Putamen (tissue), 1 donor: ENCODE data around the gene KDM6B.
A peak's percentile ranks its signal among the peaks of the same experiment; 100 is the strongest.

Experiments used
- DNase-seq: peaks from one replicate; pipeline ENCODE4 v3.0.0-alpha.2; 2016; ENCODE audit warnings: low spot score

The KDM6B gene

DNA sequence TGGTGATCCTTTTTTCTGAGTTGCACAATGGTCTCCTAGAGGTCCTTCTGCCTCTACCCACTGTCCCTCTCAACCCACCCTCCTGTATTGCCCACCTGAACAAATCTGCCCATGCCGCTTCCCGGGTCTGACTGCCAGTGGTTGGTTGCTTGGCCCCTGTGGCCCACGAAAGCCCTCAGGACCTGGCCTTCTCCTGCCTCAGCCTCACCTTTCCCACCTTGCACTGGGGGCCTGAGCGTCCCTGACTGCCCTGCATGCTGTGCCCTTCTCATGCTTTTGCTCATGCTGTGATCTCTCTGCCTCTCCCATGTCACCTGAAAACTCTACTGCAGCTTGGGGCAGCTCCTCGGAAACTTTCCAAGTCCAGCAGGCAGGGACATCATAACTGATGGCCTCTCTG, 13.8 kb upstream of the KDM6B start:
- no peak for DNase-seq

DNA sequence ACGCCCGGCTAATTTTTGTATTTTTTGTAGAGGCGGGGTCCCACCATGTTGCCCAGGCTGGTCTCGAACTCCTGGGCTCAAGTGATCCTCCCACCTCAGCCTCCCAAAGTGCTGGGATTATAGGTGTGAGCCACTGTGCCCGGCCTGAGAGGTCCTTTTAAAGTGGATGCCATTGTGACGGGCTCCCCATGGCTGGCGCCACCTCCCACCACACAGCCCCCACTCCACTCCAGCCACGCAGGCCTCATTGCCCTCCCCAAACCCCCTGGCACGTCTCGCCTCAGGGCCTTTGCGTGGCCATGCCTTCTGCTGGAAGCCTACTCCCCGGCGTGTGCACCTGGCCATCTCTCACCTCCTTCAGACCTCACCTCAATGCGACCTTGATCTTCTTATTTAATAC, 11.9 kb upstream of the KDM6B start:
- DNase-seq = no peak

DNA sequence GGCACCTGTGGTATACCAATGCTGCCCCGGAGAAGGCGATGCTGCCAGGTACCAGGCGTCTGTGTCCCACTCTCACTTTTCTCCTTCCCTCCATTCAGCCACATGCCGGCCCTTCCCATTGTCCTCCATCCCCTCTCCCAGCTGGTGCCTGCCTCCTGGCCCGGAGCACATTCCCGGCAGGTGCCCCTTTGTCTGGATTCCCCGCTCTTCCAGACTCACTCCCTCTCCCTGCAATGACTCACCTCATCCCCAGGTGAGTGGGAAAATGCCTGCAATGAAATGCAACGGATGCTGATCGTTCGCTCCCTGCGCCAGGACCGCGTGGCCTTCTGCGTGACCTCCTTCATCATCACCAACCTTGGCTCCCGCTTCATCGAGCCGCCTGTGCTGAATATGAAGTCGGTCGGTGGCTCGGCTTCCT, 10.4 kb upstream of the KDM6B start:
- no peak for DNase-seq

DNA sequence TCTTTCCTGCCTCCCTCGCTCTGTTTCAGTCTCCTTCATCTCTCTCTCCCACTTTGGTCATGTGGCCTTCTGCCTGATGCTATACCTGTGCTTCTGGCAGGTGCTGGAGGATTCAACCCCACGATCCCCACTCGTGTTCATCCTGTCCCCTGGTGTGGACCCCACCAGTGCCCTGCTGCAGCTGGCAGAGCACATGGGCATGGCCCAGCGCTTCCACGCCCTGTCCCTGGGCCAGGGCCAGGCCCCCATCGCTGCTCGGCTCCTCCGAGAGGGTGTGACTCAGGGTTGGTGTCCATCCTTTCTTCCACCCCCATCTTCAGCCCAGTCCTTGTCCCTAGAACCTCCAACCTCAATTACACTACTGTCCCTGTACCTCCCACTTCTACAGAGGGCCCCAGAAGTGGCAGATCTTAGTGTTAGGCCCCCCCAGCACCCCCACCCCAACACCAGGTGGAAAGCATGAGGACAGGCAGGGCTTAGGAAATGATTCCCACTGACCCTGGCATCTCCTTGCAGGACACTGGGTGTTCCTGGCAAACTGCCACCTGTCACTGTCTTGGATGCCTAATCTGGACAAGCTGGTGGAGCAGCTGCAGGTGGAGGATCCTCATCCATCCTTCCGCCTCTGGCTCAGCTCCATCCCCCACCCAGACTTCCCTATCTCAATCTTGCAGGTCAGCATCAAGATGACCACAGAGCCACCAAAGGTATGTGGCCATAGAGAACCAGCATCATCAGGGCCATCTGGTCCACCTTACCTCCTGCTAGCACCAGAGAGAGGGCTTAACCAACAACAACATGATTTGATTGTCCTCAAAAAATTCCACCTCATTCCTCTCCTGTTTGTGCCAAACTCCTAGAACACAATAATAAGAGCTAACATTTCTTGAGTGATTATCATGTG, 9.7 kb upstream of the KDM6B start:
- no peak for DNase-seq

DNA sequence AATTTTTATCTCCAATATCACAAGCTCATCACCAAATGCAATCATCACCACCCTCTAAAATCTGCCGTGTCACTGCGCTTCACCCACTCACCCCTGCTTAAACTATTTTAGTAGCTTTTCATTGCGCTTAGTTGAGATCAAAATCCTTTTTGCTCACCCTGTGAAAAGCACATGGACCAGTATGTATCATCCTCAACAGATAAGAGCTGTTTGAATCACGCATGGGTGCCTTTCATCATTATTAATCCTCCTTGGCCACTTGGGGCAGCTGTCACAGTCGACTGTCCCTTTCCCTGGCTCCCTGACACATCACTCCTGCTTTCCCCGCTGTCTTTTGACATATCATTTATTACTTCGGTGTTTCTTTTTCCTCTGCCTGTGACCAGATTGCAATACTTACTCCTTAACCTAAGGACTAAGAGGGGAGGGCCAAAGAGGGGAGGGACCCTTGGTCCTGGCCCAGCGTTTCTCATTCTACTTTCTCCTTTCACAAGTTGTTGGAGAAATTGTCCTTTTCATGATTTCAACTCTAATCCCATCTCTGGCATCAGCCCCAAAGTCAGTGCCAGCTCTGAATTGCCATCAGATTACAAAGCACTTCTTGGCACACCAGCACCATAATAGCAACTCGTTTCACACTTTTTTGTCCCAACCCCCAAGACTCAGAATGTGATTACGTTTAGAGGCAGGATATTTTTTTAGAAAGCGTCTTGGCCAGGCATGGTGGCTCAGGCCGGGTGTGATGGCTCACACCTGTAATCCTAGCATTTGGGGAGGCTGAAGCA, 8.6 kb upstream of the KDM6B start:
- peak; percentile 79 for DNase-seq

DNA sequence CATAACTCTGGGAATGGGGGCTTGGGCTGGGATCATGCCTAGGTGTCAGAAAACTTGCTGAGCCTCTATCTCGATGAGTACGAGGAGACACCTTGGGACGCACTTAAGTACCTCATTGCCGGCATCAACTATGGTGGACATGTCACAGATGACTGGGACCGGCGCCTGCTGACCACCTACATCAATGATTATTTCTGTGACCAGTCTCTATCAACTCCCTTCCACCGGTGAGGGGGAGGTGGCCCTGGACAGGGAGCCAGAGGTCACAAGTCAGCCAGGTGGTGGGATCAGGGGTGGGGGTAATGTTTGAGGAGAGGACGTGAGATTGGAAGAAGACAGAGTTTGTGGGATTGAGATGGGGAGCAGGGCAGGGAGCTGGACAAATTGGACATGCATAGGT, 3.4 kb upstream of the KDM6B start:
- no peak for DNase-seq

DNA sequence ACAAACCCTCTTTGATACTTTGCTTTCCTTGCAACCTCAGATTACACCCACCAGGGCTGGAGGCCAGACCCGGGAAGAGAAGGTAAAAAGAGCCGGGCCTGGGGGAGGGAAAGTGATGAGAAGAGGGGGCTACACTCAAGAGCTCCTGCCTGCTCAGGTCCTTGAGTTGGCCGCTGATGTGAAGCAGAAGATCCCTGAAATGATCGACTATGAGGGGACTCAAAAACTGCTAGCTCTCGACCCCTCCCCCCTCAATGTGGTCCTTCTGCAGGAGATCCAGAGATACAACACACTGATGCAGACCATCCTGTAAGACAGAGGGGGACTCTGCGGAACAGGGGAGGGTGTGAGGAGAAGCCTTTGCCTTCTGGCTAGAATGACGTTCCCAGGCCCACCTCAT, 2.8 kb upstream of the KDM6B start:
- DNase-seq = no peak

DNA sequence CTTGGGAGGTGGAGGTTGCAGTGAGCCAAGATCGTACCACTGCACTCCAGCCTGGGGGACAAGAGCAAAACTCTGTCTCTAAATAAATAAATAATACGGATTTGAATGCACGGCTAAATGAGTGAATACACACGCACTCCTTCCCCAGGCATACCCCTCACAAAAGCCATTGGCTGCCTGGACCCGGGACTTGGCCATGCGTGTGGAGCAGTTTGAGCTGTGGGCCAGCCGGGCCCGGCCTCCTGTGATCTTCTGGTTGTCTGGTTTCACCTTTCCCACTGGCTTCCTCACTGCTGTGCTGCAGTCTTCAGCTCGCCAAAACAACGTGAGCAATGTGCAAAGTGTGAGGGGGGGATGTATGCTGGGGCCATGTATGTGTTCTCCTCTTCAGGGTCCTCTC, 1.6 kb upstream of the KDM6B start:
- DNase-seq = no peak

DNA sequence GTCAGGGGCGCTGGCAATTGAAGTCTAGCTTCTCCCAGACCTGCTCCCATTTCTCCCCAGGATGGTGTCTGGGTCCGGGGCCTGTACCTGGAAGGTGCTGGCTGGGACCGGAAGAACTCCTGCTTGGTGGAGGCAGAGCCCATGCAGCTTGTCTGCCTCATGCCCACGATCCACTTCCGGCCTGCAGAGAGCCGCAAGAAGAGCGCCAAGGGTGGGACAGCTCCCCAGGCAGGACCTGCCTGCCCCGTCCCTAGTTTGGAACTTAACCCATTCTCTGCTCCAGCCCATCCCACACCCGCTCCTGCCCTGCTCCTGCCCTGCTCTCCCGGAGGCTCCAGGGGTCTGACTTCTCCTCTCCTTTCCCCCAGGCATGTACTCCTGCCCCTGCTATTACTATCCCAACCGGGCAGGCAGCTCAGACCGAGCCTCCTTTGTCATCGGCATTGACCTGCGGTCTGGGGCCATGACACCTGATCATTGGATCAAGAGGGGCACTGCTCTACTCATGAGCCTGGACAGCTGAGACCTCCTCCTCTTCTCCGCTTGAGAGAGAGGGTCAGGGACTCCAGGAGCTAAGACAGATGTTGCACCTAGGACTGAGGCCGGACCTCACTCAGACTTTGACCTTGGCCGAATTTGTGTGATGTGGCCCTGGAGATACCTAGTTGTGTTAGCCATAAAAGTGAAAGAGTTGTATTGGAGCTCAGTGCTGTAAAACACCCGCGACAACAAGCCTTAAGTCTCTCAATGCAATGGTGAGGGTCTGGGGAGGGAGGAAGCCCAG, 814 bp upstream of the KDM6B start:
- no peak for DNase-seq

DNA sequence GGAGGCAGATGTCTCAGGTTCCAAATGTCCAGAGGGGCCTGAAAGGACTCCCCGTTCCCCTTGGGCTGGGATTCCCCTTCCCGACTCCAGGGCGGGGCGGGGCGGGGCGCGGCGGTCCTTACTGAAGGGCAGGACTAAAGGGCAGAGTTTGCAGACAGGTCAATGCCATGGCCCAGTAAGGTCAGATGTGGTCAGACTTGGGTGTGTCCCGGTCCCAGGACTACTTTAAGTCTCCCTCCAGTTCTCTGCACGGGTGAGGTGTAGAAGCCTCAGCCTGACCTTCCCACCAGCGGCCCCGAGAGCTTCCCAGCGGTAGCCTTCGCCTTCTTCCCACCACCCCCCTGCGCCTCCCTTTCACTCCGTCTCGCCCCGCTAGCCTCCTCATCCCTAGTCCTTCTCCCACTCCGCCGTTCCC, 532 bp downstream of the KDM6B start:
- DNase-seq = no peak

DNA sequence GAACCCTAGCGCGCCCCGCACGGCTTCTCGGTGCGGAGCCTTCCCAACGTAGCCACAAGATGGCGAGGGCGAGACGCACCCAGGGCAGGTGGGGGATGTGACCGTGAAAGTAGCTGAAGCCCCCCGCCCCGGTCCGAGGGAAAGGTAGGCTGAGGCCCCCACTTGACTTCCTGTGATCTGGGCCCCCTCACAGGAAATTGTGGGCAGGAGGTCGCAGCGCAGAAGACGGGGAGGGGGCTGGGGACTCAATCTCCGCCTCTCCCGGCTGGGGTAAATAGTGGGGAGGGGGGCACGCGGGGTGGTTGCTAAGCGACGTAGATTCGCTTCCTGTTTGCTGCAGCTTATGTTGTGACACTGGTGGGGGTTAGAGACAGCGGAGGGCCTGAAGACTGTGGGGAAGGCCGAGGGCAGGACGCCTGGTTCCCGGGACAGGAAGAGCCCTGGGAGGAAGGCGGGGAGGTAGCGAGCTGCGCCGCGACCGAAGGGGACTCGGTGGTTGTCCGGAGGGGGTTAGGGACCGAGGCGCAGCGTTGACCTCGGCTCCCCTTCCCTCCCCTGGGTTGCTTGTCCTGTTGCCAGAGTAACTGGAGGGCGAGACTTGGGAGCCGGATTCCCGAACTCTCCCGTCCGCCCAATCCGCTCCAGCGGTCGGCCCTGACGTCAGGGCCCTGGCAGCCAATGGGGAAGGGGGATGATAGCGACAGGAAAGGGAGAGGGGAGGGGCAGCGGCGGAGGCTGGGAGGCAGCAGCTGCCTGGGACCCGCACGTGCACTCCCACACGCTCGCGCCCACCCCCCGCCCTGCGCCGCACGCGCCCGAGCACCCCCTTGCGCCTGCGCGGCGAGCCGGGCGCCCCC, 1.2 kb downstream of the KDM6B start:
- peak; percentile 98 for DNase-seq

DNA sequence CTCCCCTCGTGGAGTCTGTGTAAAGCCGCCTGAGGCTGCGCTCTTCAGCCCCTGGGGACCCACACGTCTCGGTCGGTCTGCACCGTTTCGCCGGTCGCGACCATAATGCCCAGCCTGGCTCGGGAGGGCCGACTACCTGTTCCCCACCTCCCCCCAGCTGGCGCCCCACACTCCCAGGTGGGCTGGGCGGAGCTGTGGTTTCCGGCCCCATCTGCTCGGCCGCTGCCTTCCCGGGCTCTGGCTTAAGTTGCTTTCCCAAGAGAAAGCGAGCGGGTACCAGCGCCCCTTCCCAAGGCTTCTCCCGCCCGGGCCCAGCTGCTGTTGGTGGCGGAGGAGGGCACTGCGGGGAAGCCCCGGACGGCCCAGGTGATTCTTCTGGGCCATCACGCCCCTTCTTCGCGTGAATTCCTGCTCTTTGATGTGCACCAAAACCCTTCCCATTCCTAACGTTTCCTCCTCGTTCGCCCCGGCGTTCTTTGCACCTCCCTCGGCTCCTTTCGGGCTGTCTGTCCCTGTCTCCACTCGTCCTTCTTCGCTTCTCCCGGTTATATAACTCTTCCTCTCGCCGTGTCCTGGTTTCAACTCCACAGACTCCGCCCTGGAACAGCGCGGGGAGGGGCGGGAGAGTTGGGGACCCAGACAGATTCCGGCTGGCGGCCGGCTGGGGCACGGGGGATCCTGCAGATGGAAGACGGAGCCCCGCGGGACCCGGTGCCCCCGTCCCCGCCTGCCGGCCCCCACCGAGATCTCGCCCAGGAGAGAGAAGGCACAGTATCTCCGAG, 2.0 kb downstream of the KDM6B start:
- DNase-seq = peak; percentile 83

DNA sequence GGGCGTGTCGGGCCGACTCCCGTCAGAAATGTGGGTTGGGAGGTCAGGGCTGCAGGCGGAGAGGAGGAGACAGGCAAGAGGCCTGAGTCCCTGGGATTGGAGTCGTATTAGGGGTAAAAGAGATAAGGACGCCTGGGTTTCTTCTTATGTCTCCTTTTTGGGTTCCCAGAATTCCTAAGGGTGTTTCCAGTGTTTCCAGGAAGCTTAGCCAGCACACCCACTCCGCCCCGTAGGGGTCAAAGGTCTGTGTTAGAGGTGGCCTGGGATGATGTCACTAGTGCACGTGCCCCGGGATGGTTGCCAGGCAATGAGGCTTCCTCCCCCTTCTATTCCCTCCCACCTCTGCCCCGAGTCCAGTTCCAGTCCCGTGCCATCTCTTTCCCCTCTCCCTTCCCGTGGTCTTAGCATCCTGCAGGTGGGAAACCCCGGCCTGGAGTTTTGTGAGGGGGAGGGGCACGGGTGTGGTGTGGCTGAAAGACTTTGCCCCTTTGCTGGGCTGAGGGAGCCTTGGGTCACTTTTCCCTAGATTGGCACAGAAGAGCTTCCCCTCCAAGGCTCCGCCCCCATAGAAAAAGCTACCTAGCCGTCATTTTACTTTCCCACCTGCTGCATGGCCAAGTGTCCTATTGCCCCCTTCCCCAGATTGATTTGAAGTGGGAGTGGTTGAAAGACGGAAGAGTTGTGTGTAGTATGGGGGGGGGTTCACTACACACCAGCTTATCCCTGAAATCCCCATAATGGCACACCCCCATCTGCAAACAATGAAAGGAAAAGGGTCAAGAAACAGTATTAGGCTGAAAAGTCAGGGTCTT, 2.8 kb downstream of the KDM6B start:
- DNase-seq = peak; percentile 64

DNA sequence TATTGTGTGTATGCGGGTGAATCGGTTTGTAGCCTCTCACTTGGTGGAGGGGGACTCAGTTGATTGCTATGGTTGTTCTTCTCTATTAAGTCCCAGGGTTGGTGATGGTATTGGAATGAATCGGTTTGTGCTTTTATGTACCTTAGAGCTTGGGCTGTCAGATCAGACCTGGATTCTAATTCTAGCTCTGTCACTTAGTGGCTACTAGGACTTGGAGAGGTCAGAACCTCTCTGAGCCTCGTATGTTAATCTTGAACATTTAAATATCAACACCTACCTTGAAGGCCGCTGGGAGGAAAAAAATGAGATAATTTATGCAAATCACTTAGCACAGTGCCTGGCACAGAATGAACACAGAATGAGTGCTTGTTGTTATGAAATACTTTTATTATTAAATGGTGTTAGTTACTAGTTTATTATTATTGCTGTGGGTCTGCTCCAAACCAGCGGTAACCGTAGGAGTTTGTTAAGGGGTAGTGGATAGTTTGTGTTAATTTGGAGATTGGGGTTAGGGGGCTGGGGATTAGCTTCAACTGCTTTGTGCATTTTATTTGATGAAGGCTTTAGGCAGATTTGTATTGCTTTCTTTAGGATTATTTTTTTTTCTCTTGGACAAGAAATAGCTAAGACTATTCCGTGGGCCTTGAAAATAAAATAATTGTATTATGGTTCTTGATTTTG, 3.5 kb downstream of the KDM6B start:
- DNase-seq = no peak

DNA sequence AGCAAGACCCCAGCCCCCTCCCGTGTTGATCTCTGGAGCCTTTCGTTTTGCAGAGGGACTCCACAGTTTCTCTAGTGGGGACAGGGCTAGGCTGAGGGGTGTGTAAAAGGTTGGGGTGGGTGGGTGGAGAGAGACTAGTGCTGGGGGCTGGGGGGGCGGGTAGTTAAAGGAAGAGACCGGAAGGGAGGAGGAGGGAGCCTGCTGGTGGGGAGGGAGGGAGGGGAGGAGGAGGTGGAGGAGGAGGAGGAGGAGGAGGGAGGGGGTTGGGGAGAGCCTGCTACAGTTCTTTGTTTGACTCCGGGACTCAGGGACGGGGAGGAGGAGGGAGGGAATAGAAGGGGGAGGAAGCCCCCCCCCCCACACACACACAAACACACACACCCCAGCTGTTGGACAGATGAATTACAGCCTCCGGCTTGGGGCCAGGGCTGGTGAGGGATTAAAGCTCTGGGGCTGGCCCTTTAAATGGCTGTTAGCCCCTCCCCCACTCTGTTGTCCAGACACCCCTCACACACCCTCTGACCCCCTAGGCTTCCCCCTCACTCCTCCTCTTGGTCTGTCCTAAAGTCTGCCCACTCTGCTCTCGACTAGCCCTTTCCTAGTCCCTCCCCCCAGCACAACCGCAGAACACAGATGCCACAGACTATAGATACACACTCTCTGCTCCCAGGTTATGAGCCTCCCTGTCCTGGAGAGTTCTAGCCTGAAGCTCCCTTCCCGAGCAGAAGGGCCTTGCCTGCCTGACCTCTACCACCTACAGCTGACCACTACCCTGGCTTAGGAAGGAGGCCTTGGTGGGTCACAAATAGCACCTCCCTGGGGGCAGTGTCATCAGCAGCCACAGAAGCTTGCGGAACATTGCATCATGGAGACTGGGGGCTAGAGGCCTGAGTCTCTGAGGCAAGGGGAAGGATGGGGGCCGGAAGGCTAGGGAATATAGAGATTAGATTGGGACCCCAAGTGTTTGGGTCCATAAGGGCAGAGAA, 4.4 kb downstream of the KDM6B start:
- DNase-seq = peak; percentile 74

DNA sequence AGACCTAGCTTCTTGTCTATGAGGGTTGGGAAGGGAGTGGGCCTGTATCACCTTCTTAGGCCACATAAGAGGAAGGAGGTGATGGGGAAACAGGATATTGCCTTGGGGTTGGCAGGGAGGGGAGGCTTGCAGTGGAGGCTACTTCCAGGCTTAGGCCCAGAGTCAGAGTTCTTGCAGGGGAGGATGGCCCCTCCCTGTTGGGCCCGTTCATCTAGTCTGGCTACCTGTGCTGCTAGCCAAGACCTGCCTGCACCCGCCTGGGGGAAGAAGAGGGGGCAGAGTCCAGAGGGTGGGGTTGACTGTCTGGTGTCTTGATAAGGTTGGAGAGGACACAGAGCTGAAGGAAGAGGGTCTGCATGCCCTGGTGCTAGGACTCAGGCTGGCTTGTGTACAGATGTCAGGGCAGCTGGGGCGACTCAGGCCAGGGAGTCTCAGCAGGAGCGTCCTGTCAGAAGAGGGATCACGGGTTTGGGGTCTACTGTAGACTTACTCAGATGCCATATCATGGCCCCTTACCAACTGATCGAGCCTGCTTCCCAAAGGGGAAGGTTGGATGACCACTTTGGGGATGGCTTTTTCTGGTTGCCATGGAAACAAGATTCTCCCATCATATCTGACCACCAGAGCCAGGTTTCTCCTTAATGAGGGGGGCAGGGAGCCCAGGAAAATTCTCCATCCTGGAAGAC, 5.3 kb downstream of the KDM6B start:
- DNase-seq = no peak

DNA sequence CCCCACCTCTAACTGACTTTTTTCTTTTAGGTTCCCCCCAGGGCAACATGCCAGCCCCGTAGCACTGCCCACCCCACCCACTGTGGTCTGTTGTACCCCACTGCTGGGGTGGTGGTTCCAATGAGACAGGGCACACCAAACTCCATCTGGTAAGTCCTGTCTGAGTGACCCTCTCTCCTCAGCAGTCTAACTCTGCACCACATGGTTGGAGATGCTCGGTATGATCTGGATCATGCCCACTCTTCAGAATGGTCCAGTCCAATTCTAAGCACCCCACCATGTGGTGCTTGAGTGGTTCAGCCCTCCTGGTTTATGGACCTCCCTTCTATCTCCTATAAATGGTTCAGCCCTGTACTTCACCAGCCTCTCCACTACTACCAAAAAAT, 5.9 kb downstream of the KDM6B start:
- no peak for DNase-seq
